B cell (primary cell): ENCODE measurements around the gene AZU1. TPM values are rescaled to one million over a fixed set of nuclear protein-coding genes. Genes with fewer than 3 reads are reported as not detected.
"Not testable (repeated sequence)": the region's sequence is repeated elsewhere in the genome, so short reads cannot be mapped to it uniquely, and the experiment has no call there.

Source experiments
- ATAC-seq: fragments of 200-7000 bp; cut with Tn5 transposase; one replicate; pipeline ENCODE4 v1.10.0; 2021; ENCODE audit warnings: low read depth, mild to moderate bottlenecking, moderate number of reproducible peaks, moderate library complexity
- CTCF ChIA-PET: fragments of 350-600 bp; sonication (Branson Sonifier 250); formaldehyde crosslinking; loops from one replicate; lab custom pipeline; 2021; ENCODE audit warnings: antibody characterized with exemption, inconsistent platforms; lab: Charles Lee
- POLR2A ChIA-PET: fragments of 350-600 bp; sonication (Branson Sonifier 250); formaldehyde crosslinking; loops from one replicate; lab custom pipeline; 2021; ENCODE audit warnings: antibody characterized with exemption; lab: Charles Lee
- DNase-seq: peaks from one replicate; pipeline ENCODE4 v3.0.0; 2013
- H2AFZ ChIP-seq: 2 replicates; pipeline ENCODE4 v1.6.1; 2012; ENCODE audit warnings: mild to moderate bottlenecking, low read depth, low read length; ENCODE audit not compliant: insufficient read depth, poor library complexity, severe bottlenecking
- H3K27ac ChIP-seq, 2 donors: 1 replicate in 1 of 2; 2 replicates in 1 of 2; pipeline ENCODE4 v1.5.1; 2012 to 2013; ENCODE audit warnings: low read length in 2 of 2, mild to moderate bottlenecking in 2 of 2, moderate library complexity in 1 of 2
- H3K27me3 ChIP-seq, 4 experiments: fragments of 200-600 bp in 1 of 4; sonication (generic) in 1 of 4; replicated peaks in 1 of 4; 1 replicate in 2 of 4; 2 replicates in 2 of 4; pipeline versions ENCODE4 v1.6.1 to v1.7.0; 2013 to 2016; ENCODE audit warnings: low read length in 3 of 4, mild to moderate bottlenecking in 2 of 4, mixed read lengths in 1 of 4, moderate library complexity in 1 of 4; ENCODE audit not compliant: insufficient read depth in 4 of 4, control insufficient read depth in 3 of 4; ENCODE audit errors: control extremely low read depth in 1 of 4
- H3K36me3 ChIP-seq, 2 experiments: replicated peaks in 1 of 2; 1 replicate in 1 of 2; 2 replicates in 1 of 2; pipeline versions ENCODE4 v1.6.1 to v1.7.1; 2013; ENCODE audit warnings: low read length in 1 of 2; ENCODE audit not compliant: insufficient read depth in 2 of 2, control insufficient read depth in 1 of 2; ENCODE audit errors: control extremely low read depth in 1 of 2, extremely low read depth in 1 of 2
- H3K4me1 ChIP-seq, 2 donors: fragments of 200-600 bp in 1 of 2; sonication (generic) in 1 of 2; 1 replicate in 1 of 2; 2 replicates in 1 of 2; pipeline versions ENCODE4 v1.5.1 to v1.6.1; 2013 to 2017; ENCODE audit warnings: low read length in 2 of 2; ENCODE audit not compliant: control insufficient read depth in 2 of 2, insufficient read depth in 2 of 2
- H3K4me2 ChIP-seq: replicated peaks from 2 replicates; pipeline ENCODE3; 2012; ENCODE audit warnings: mild to moderate bottlenecking, low read depth, low read length; ENCODE audit not compliant: poor library complexity, severe bottlenecking
- H3K4me3 ChIP-seq, 5 experiments: fragments of 200-600 bp in 1 of 5; sonication (generic) in 1 of 5; 1 replicate in 3 of 5; 2 replicates in 2 of 5; pipeline versions ENCODE4 v1.5.1 to v1.7.0; 2011 to 2016; ENCODE audit warnings: low read length in 4 of 5, mild to moderate bottlenecking in 4 of 5, low read depth in 2 of 5, control low read depth in 1 of 5, moderate library complexity in 1 of 5; ENCODE audit not compliant: insufficient read depth in 1 of 5; ENCODE audit errors: control extremely low read depth in 1 of 5, extremely low read depth in 1 of 5
- H3K79me2 ChIP-seq: fragments of 200-600 bp; sonication (generic); one replicate; pipeline ENCODE4 v1.6.0; 2016; ENCODE audit warnings: low read length; ENCODE audit not compliant: control insufficient read depth, insufficient read depth
- H3K9ac ChIP-seq: fragments of 200-600 bp; sonication (generic); 2 replicates; pipeline ENCODE4 v1.6.1; 2017; ENCODE audit warnings: mild to moderate bottlenecking, low read length, moderate library complexity
- H3K9me3 ChIP-seq, 3 donors: one replicate each; pipeline versions ENCODE4 v1.6.1 to v1.7.1; 2013; ENCODE audit warnings: low read length in 2 of 3; ENCODE audit not compliant: control insufficient read depth in 2 of 3, insufficient read depth in 1 of 3; ENCODE audit errors: control extremely low read depth in 1 of 3
- H4K20me1 ChIP-seq: 2 replicates; pipeline ENCODE4 v1.6.0; 2012; ENCODE audit warnings: mild to moderate bottlenecking, low read length; ENCODE audit not compliant: insufficient read depth, control insufficient read depth, poor library complexity, severe bottlenecking
- H3K27ac Mint-ChIP-seq: one replicate; pipeline ENCODE4 v1.8.0; 2021; ENCODE audit warnings: mixed read lengths
- H3K27me3 Mint-ChIP-seq: one replicate; pipeline ENCODE4 v1.8.0; 2021; ENCODE audit warnings: mixed read lengths
- H3K4me1 Mint-ChIP-seq: one replicate; pipeline ENCODE4 v1.8.0; 2021; ENCODE audit warnings: mixed read lengths
- H3K4me3 Mint-ChIP-seq: one replicate; pipeline ENCODE4 v1.8.0; 2021; ENCODE audit warnings: mixed read lengths
- H3K9me3 Mint-ChIP-seq: one replicate; pipeline ENCODE4 v1.8.0; 2022; ENCODE audit warnings: mixed read lengths; ENCODE audit not compliant: insufficient read depth
- EZH2 ChIP-seq: IDR thresholded peaks from 2 replicates; pipeline ENCODE4 v1.6.1; 2012; ENCODE audit warnings: borderline replicate concordance, low read depth, mild to moderate bottlenecking, moderate library complexity, low read length; ENCODE audit not compliant: insufficient read depth, poor library complexity, severe bottlenecking
- WGBS: methylation state at CpG from one replicate; pipeline ENCODE4 v1.1.5; 2013; ENCODE audit warnings: missing lambda C conversion rate; ENCODE audit not compliant: insufficient coverage; 5-methylcytosine and 5-hydroxymethylcytosine counted together
- intact Hi-C: fragments of 100-400 bp; cut with micrococcal nuclease; formaldehyde crosslinking; loops from one replicate; pipeline ENCODE4 v1.10.0; 2022
- polyA plus RNA-seq: library from polyadenylated mRNA; depleted of rRNA; stranded (reverse); fragments of >200 nt; gene quantifications from 2 replicates; pipeline ENCODE4 v1.2.3, GENCODE V29; 2012
- total RNA-seq, 2 donors: library from RNA; stranded (reverse); fragments of 120-200 nt in 1 of 2; gene quantifications; 1 replicate in 1 of 2; 2 replicates in 1 of 2; pipeline versions ENCODE4 v1.2.3 to v1.2.4, GENCODE V29; 2013 to 2022
- TF ChIP-seq, protein P1 (sequence below): fragments of 200-600 bp; IDR thresholded peaks from one replicate; pipeline ENCODE4 v1.8.0; 2022; ENCODE audit warnings: antibody characterized with exemption, mild to moderate bottlenecking

AZU1 gene
- total and polyA plus RNA-seq, 2 donors (not counting 1 experiment from before 2014, with no cell fraction given), result 0.13 to 0.44 TPM

DNA sequence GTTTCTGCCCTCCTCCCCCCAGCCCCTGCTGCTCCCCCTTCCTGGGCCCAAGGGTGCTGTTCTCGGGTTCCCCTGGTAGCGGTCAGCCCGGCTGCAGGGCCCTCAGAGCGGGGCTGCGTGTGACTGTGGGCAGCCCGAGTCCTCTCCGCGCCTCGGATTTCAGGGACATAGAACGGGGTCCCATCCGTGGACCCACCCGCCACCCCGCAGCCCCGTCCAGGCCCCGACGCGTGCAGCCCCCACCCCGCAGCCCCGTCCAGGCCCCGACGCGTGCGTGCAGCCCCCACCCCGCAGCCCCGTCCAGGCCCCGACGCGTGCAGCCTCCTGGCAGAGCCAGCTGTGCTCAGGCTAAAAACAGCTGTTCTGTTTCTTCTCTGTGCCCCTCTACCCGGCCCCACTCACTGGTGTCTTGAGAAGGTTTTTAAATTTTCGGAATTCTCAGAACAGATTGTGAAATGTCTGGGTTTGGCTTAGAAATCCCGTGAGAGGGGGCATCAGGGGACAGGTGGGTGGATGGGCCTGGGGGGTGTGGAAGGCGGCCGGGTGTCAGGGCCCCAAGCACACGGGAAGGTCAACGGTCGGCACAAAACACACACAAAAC, 7.7 kb downstream of the AZU1 start:
- intact Hi-C loops, result no loop called here
- H3K4me3 Mint-ChIP-seq, result no peak overlapping the region
- no peak for ATAC-seq
- Histone ChIP-seq H3K36me3 (no peaks in the 10 kb centered on the region), H3K27me3 (peaks cover 0 to 22% (median under 1%) of the 10 kb centered on the region in 4 experiments), H3K79me2 (no peaks in the 10 kb centered on the region), H3K4me1 (no peaks in the 10 kb centered on the region), H3K4me2 (no peak overlapping the region), H3K4me3 (no peak overlapping the region), H3K9me3 (peaks cover 0 to 2% (median 0%) of the 10 kb centered on the region in 3 donors), H4K20me1 (no peaks in the 10 kb centered on the region), H3K9ac (no peak overlapping the region), H3K27ac (no peak overlapping the region), H2AFZ (no peak overlapping the region)
- TF ChIP-seq EZH2, result no peak
- no peaks in the 10 kb centered on the region for H3K9me3 Mint-ChIP-seq
- 86% methylated on average over 27 of the region's 36 CpGs for WGBS
- ChIA-PET POLR2A (no interaction called here), CTCF (no interaction called here)
- peaks cover 15% of the 10 kb centered on the region for H3K27me3 Mint-ChIP-seq
- no peak overlapping the region for H3K27ac Mint-ChIP-seq
- DNase-seq, result no peak
- no peaks in the 10 kb centered on the region for H3K4me1 Mint-ChIP-seq

DNA sequence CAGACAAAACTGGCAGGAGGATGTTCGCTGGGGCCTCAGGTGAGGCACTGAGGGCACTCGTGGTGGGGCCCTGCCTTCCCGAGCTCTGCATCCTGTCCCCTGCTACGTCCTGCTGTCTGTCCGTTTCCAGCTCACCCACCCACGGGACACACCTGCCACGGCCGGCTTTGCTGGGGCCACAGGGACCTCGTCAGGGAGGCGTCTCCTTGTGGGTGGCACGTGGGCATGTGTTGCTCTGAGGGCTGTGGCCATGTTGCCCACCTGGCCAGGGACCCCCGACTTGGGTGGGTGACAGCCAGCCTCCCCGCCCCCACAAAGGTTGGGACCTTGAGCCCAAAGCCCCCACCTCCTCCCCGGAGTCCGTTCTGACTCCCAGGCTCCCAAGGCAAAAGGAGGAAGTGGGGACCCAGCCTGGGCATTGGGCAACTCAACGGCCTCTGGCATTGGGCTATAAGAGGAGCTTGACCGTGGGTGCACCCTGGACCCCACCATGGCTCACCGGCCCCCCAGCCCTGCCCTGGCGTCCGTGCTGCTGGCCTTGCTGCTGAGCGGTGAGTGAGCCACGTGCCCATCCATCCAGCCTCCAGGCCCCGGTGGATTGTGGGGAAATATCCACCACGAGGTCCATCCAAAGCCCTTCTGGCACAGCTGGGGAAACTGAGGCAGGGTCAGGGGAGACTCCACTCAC, 13.0 kb downstream of the AZU1 start, which contains the start of gene PRTN3:
TSS of gene PRTN3 (plus strand) at position 481 of the 688 bp plus-strand sequence. CDS start at position 491, 10 bp downstream.
- no peak for ATAC-seq
- H4K20me1 ChIP-seq, result no peaks in the 10 kb centered on the region
- DNase-seq, result no peak
- Mint-ChIP-seq H3K4me3 (no peak within 1 kb of the TSS), H3K27ac (no peak within 1 kb of the TSS), H3K4me1 (peaks cover 9% of the 10 kb centered on the region), H3K27me3 (peaks cover 18% of the 10 kb centered on the region), H3K9me3 (peaks cover 2% of the 10 kb centered on the region)
- H3K27ac ChIP-seq, result no peak within 1 kb of the TSS
- no peak within 1 kb of the TSS for H3K4me3 ChIP-seq
- H3K36me3 ChIP-seq, result no peaks in the 10 kb centered on the region
- H3K27me3 ChIP-seq, result peaks cover 0 to 37% (median 12%) of the 10 kb centered on the region in 4 experiments
- H3K4me1 ChIP-seq, result peaks cover 2 to 8% of the 10 kb centered on the region in 2 donors
- no peaks in the 10 kb centered on the region for H3K79me2 ChIP-seq
- ChIA-PET POLR2A (no interaction called here), CTCF (no interaction called here)
- H3K9me3 ChIP-seq, result peaks cover 0 to 4% (median 0%) of the 10 kb centered on the region in 3 donors
- H2AFZ ChIP-seq, result no peak within 1 kb of the TSS
- WGBS, result 68% methylated on average over 22 of the region's 24 CpGs
- H3K9ac ChIP-seq, result no peak within 1 kb of the TSS
- TF ChIP-seq, protein P1, sequence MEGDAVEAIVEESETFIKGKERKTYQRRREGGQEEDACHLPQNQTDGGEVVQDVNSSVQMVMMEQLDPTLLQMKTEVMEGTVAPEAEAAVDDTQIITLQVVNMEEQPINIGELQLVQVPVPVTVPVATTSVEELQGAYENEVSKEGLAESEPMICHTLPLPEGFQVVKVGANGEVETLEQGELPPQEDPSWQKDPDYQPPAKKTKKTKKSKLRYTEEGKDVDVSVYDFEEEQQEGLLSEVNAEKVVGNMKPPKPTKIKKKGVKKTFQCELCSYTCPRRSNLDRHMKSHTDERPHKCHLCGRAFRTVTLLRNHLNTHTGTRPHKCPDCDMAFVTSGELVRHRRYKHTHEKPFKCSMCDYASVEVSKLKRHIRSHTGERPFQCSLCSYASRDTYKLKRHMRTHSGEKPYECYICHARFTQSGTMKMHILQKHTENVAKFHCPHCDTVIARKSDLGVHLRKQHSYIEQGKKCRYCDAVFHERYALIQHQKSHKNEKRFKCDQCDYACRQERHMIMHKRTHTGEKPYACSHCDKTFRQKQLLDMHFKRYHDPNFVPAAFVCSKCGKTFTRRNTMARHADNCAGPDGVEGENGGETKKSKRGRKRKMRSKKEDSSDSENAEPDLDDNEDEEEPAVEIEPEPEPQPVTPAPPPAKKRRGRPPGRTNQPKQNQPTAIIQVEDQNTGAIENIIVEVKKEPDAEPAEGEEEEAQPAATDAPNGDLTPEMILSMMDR, result no peak
- no peak for TF ChIP-seq EZH2
- H3K4me2 ChIP-seq, result no peak within 1 kb of the TSS
- intact Hi-C loops, result no loop called here

DNA sequence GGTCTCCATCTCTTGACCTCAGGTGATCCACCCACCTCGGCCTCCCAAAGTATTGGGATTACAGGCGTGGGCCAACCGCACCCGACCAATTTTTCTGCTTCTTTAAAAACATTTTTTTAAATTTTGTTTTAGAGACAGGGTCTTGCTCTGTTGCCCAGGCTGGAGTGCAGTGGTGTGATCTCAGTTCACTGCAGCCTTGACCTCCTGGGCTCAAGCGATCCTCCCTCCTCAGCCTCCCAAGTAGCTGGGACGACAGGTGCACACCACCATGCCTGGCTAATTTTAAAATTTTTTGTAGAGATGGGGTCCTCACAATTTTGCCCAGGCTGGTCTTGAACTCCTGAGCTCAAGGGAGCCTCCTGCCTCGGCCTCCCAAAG, 15.2 kb downstream of the AZU1 start:
- H3K9ac ChIP-seq, H3K9me3 Mint-ChIP-seq, H2AFZ ChIP-seq, H3K4me3 ChIP-seq, CTCF ChIA-PET, H3K36me3 ChIP-seq, H3K4me1 ChIP-seq, POLR2A ChIA-PET, intact Hi-C loops, ATAC-seq, H3K27ac Mint-ChIP-seq, DNase-seq, H3K4me2 ChIP-seq, H3K4me3 Mint-ChIP-seq, H3K79me2 ChIP-seq, H3K27ac ChIP-seq, H3K9me3 ChIP-seq, H4K20me1 ChIP-seq: not testable (repeated sequence)
- H3K27me3 Mint-ChIP-seq, result peaks cover 21% of the 10 kb centered on the region
- peaks cover 10% of the 10 kb centered on the region for H3K4me1 Mint-ChIP-seq
- WGBS, result 78% methylated on average over 3 of the region's 7 CpGs
- peaks cover 0 to 43% (median 15%) of the 10 kb centered on the region in 4 experiments for H3K27me3 ChIP-seq
